Neural progenitor cell (in vitro differentiated cells): ENCODE data around the gene RAMP3. TPM values are rescaled to one million over a fixed set of nuclear protein-coding genes. Genes with fewer than 3 reads are reported as not detected.

Experiments used
- DNase-seq: peaks from one replicate; pipeline ENCODE4 v3.0.0-alpha.2; 2016; ENCODE audit warnings: low spot score
- H2AFZ ChIP-seq: fragments of 200-600 bp; sonication (generic); replicated peaks from 2 replicates; pipeline ENCODE4 v1.6.1; 2016; ENCODE audit warnings: antibody characterized with exemption
- H3F3A ChIP-seq: fragments of 200-600 bp; sonication (generic); 2 replicates; pipeline ENCODE4 v1.6.1; 2016; ENCODE audit warnings: antibody characterized with exemption, low read depth
- H3K27ac ChIP-seq: fragments of 200-600 bp; sonication (generic); 2 replicates; pipeline ENCODE4 v1.5.1; 2016; ENCODE audit warnings: mild to moderate bottlenecking
- H3K27me3 ChIP-seq: fragments of 200-600 bp; sonication (generic); 2 replicates; pipeline ENCODE4 v1.6.1; 2016; ENCODE audit warnings: mild to moderate bottlenecking, moderate library complexity
- H3K36me3 ChIP-seq: fragments of 200-600 bp; sonication (generic); 2 replicates; pipeline ENCODE4 v1.5.1; 2016
- H3K4me1 ChIP-seq: fragments of 200-600 bp; sonication (generic); 2 replicates; pipeline ENCODE4 v1.6.1; 2016; ENCODE audit warnings: mixed run types
- H3K4me2 ChIP-seq: fragments of 200-600 bp; sonication (generic); 2 replicates; pipeline ENCODE4 v1.6.1; 2016
- H3K4me3 ChIP-seq: fragments of 200-600 bp; sonication (generic); 2 replicates; pipeline ENCODE4 v1.5.1; 2016
- H3K79me2 ChIP-seq: fragments of 200-600 bp; sonication (generic); 2 replicates; pipeline ENCODE4 v1.6.1; 2016; ENCODE audit warnings: low read depth
- H3K9ac ChIP-seq: fragments of 200-600 bp; sonication (generic); 2 replicates; pipeline ENCODE4 v1.6.1; 2016
- H3K9me3 ChIP-seq: fragments of 200-600 bp; sonication (generic); 2 replicates; pipeline ENCODE4 v1.5.1; 2016; ENCODE audit warnings: low read depth
- H4K20me1 ChIP-seq: fragments of 200-600 bp; sonication (generic); 2 replicates; pipeline ENCODE4 v1.6.1; 2016; ENCODE audit warnings: low read depth
- H3K27ac Mint-ChIP-seq: 3 replicates; pipeline ENCODE4 v1.8.0; 2021; ENCODE audit warnings: mixed read lengths
- H3K27me3 Mint-ChIP-seq: 2 replicates; pipeline ENCODE4 v1.8.0; 2022; ENCODE audit warnings: low read depth, mild to moderate bottlenecking, inconsistent platforms, moderate library complexity, mixed read lengths; ENCODE audit not compliant: insufficient read depth
- H3K36me3 Mint-ChIP-seq: 3 replicates; pipeline ENCODE4 v1.8.0; 2021; ENCODE audit warnings: mixed read lengths
- H3K4me1 Mint-ChIP-seq: 3 replicates; pipeline ENCODE4 v1.8.0; 2021; ENCODE audit warnings: mixed read lengths
- H3K4me3 Mint-ChIP-seq: 3 replicates; pipeline ENCODE4 v1.8.0; 2021; ENCODE audit warnings: mild to moderate bottlenecking, moderate library complexity, mixed read lengths
- H3K9me3 Mint-ChIP-seq: 3 replicates; pipeline ENCODE4 v1.8.0; 2020; ENCODE audit warnings: mixed read lengths
- CTCF ChIP-seq: fragments of 200-600 bp; sonication (generic); IDR thresholded peaks from 2 replicates; pipeline ENCODE4 v1.5.1; 2017; ENCODE audit warnings: antibody characterized with exemption, mild to moderate bottlenecking
- EZH2 ChIP-seq: fragments of 200-600 bp; sonication (generic); IDR thresholded peaks from 2 replicates; pipeline ENCODE4 v1.6.1; 2017; ENCODE audit warnings: antibody characterized with exemption, mild to moderate bottlenecking, moderate library complexity
- EZH2phosphoT487 ChIP-seq: fragments of 200-600 bp; sonication (generic); IDR thresholded peaks from 2 replicates; pipeline ENCODE4 v1.6.1; 2017; ENCODE audit warnings: antibody characterized with exemption
- total RNA-seq: library from RNA; depleted of rRNA; stranded (reverse); fragments of >200 nt; gene quantifications from 2 replicates; pipeline ENCODE4 v1.2.3, GENCODE V29; 2015; ENCODE audit warnings: low replicate concordance

Gene RAMP3
- total RNA-seq, 1 donor from 2014 or later, result not detected

- H3K4me3 ChIP-seq, result no peak overlapping the region
- TF ChIP-seq EZH2 (no peak), EZH2phosphoT487 (no peak), CTCF (no peak)
- no peaks in the 10 kb centered on the region for H3K79me2 ChIP-seq
- Mint-ChIP-seq H3K4me3 (no peak overlapping the region), H3K9me3 (peaks cover 9% of the 10 kb centered on the region), H3K36me3 (no peaks in the 10 kb centered on the region), H3K27ac (no peak overlapping the region), H3K27me3 (peaks cover 31% of the 10 kb centered on the region), H3K4me1 (peaks cover 10% of the 10 kb centered on the region)
- no peaks in the 10 kb centered on the region for H4K20me1 ChIP-seq
- H3K36me3 ChIP-seq, result no peaks in the 10 kb centered on the region
- H3K9me3 ChIP-seq, result no peaks in the 10 kb centered on the region
- H3K27ac ChIP-seq, result no peak overlapping the region
- H3K9ac ChIP-seq, result no peak overlapping the region
- no peak for DNase-seq
- H2AFZ ChIP-seq, result no peak overlapping the region
- H3K27me3 ChIP-seq, result peaks cover 43% of the 10 kb centered on the region
- no peaks in the 10 kb centered on the region for H3F3A ChIP-seq
- no peak overlapping the region for H3K4me2 ChIP-seq
- H3K4me1 ChIP-seq, result no peaks in the 10 kb centered on the region
Observed at GRCh38 chr7:45155941-45156340, 1.6 kb upstream of the RAMP3 start.

GRCh38 chr7:45156516-45157272 is 897 bp upstream of the RAMP3 start:
- no peaks in the 10 kb centered on the region for H3K36me3 Mint-ChIP-seq
- Histone ChIP-seq H3K27ac (no peak overlapping the region), H3K36me3 (no peaks in the 10 kb centered on the region), H3K9ac (no peak overlapping the region), H4K20me1 (no peaks in the 10 kb centered on the region), H3F3A (no peaks in the 10 kb centered on the region), H3K4me3 (peak overlapping the region; percentile 47), H3K9me3 (no peaks in the 10 kb centered on the region), H3K79me2 (no peaks in the 10 kb centered on the region), H3K27me3 (peaks cover 43% of the 10 kb centered on the region), H3K4me1 (no peaks in the 10 kb centered on the region), H3K4me2 (peak overlapping the region; percentile 92), H2AFZ (peak overlapping the region; percentile 82)
- peak overlapping the region; percentile 65 for H3K4me3 Mint-ChIP-seq
- TF ChIP-seq CTCF (no peak), EZH2phosphoT487 (no peak)
- no peak for DNase-seq
- H3K27ac Mint-ChIP-seq, result no peak overlapping the region
- H3K4me1 Mint-ChIP-seq, result peaks cover 10% of the 10 kb centered on the region
- H3K27me3 Mint-ChIP-seq, result peaks cover 31% of the 10 kb centered on the region
- peaks cover 9% of the 10 kb centered on the region for H3K9me3 Mint-ChIP-seq

GRCh38 chr7:45157286-45157652 is 322 bp upstream of the RAMP3 start:
- Histone ChIP-seq H3K4me3 (peak overlapping the region; percentile 47), H3K27ac (no peak overlapping the region), H3K36me3 (no peaks in the 10 kb centered on the region), H3K9ac (no peak overlapping the region), H3K4me1 (no peaks in the 10 kb centered on the region), H3F3A (no peaks in the 10 kb centered on the region), H4K20me1 (no peaks in the 10 kb centered on the region), H2AFZ (peak overlapping the region; percentile 82), H3K27me3 (peaks cover 43% of the 10 kb centered on the region), H3K9me3 (no peaks in the 10 kb centered on the region), H3K4me2 (peak overlapping the region; percentile 92), H3K79me2 (no peaks in the 10 kb centered on the region)
- Mint-ChIP-seq H3K9me3 (peaks cover 9% of the 10 kb centered on the region), H3K36me3 (no peaks in the 10 kb centered on the region), H3K27me3 (peaks cover 31% of the 10 kb centered on the region), H3K4me3 (peak overlapping the region; percentile 65), H3K4me1 (peaks cover 10% of the 10 kb centered on the region), H3K27ac (no peak overlapping the region)
- no peak for TF ChIP-seq EZH2phosphoT487
- no peak for DNase-seq

- Histone ChIP-seq H4K20me1 (no peaks in the 10 kb centered on the region), H3K79me2 (no peaks in the 10 kb centered on the region), H3K4me2 (no peak overlapping the region), H3K27me3 (peaks cover 43% of the 10 kb centered on the region), H3F3A (no peaks in the 10 kb centered on the region), H3K9ac (no peak overlapping the region), H2AFZ (no peak overlapping the region), H3K9me3 (no peaks in the 10 kb centered on the region), H3K36me3 (no peaks in the 10 kb centered on the region), H3K4me1 (no peaks in the 10 kb centered on the region), H3K4me3 (no peak overlapping the region), H3K27ac (no peak overlapping the region)
- H3K27ac Mint-ChIP-seq, result no peak overlapping the region
- no peak for DNase-seq
- H3K36me3 Mint-ChIP-seq, result no peaks in the 10 kb centered on the region
- peaks cover 8% of the 10 kb centered on the region for H3K4me1 Mint-ChIP-seq
- H3K4me3 Mint-ChIP-seq, result peak overlapping the region; percentile 64
- H3K9me3 Mint-ChIP-seq, result peaks cover 13% of the 10 kb centered on the region
- TF ChIP-seq CTCF (no peak), EZH2 (no peak), EZH2phosphoT487 (no peak)
- H3K27me3 Mint-ChIP-seq, result peaks cover 35% of the 10 kb centered on the region
Observed at GRCh38 chr7:45158471-45158870, 880 bp downstream of the RAMP3 start.
